ENCODE measurements around the gene ELF2. TPM values are rescaled to one million over a fixed set of nuclear protein-coding genes. Genes with fewer than 3 reads are reported as not detected.

ELF2 gene
- total and polyA plus RNA-seq, 2 donors (not counting 3 experiments of a cell fraction or from before 2014, with no cell fraction given) = 16.4 to 35.1 TPM

- ChIA-PET CTCF (interaction anchor here (1.3 to 1.6 kb wide), 2 partner anchors 25 to 143 kb away, joined by 3 to 6 read pairs; partner anchors contain the start of gene ELF2), POLR2A (no interaction called here)
- Histone ChIP-seq H2AFZ (ENCODE audit: low read depth, low read length) (no peak overlapping the region), H4K20me1 (replicated peaks; ENCODE audit: control insufficient read depth, extremely low read depth, insufficient read depth, low read length) (no peaks in the 10 kb centered on the region), H3K27me3 (ENCODE audit: control insufficient read depth in 2 of 2, insufficient read depth in 2 of 2, low read length in 2 of 2) (no peaks in the 10 kb centered on the region), H3K36me3 (ENCODE audit: control insufficient read depth in 2 of 2, extremely low read depth in 1 of 2, insufficient read depth in 2 of 2, low read length in 2 of 2) (no peaks in the 10 kb centered on the region), H3K4me3 (replicated peaks in 1 of 3; ENCODE audit: insufficient read depth in 1 of 3, low read depth in 1 of 3, low read length in 3 of 3) (no peak overlapping the region), H3K4me1 (ENCODE audit: control insufficient read depth, extremely low read depth, insufficient read depth, low read length) (no peaks in the 10 kb centered on the region), H3K27ac (ENCODE audit: insufficient read depth, low read depth, low read length) (no peak overlapping the region), H3K9ac (replicated peaks; ENCODE audit: extremely low read depth, insufficient read depth, low read length) (no peak overlapping the region), H3K9me1 (replicated peaks; ENCODE audit: control insufficient read depth, extremely low read depth, insufficient read depth, low read length) (no peaks in the 10 kb centered on the region), H3K4me2 (ENCODE audit: insufficient read depth, low read length) (no peak overlapping the region), H3K9me3 (replicated peaks; ENCODE audit: control insufficient read depth, insufficient read depth, low read length) (no peaks in the 10 kb centered on the region), H3K79me2 (ENCODE audit: control insufficient read depth, insufficient read depth, low read length) (no peaks in the 10 kb centered on the region)
- intact Hi-C loops (cut with micrococcal nuclease) = no loop called here
- dilution Hi-C loops (cut with MboI; ENCODE audit: extremely low pct_ligation_motif_present, low sequenced_read_pairs) = no loop called here
- no TSS peak for BruUV-seq (replicated peaks)
- FAIRE-seq (no peak), DNase-seq (ENCODE audit: low read depth, low spot score) (no peak)
- no peak for TF ChIP-seq POLR2AphosphoS5 (IDR thresholded peaks at IDR 0.05; ENCODE audit: insufficient read depth, low read depth, low read length)
- no peak for TF ChIP-seq POLR2A (IDR thresholded peaks at IDR 0.05; ENCODE audit: low read depth, low read length)
- no peak for TF ChIP-seq JUN (IDR thresholded peaks at IDR 0.05; ENCODE audit: borderline replicate concordance, insufficient read depth, insufficient read length, low read depth)
Measured at GRCh38 chr4:139152249-139152648, 24.8 kb downstream of the ELF2 start.

- POLR2A ChIA-PET = no interaction called here
- no peak for TF ChIP-seq GATA2 (IDR thresholded peaks at IDR 0.05; ENCODE audit: insufficient read depth, insufficient read length, low read depth, low read length)
- TF ChIP-seq POLR2AphosphoS5 (IDR thresholded peaks at IDR 0.05; ENCODE audit: insufficient read depth, low read depth, low read length) = no peak
- no peak for TF ChIP-seq FOS (IDR thresholded peaks at IDR 0.05; ENCODE audit: borderline replicate concordance, insufficient read depth, low read length)
- no peak for TF ChIP-seq MYC (IDR thresholded peaks at IDR 0.05; ENCODE audit: low read depth, low read length)
- no peak for TF ChIP-seq CTCF (IDR thresholded peaks at IDR 0.05; ENCODE audit: extremely low read depth in 1 of 2, insufficient read depth in 1 of 2, low read depth in 1 of 2, low read length in 2 of 2)
- TF ChIP-seq POLR2A (IDR thresholded peaks at IDR 0.05; ENCODE audit: low read depth, low read length) = no peak
- no peak for TF ChIP-seq JUN (IDR thresholded peaks at IDR 0.05; ENCODE audit: borderline replicate concordance, insufficient read depth, insufficient read length, low read depth)
- no peak for TF ChIP-seq MAX (IDR thresholded peaks at IDR 0.05; ENCODE audit: insufficient read depth, insufficient read length)
- no peak for TF ChIP-seq EZH2 (IDR thresholded peaks at IDR 0.05; ENCODE audit: borderline replicate concordance, low read depth, low read length, severe bottlenecking)
- FAIRE-seq (no peak), DNase-seq (ENCODE audit: low read depth, low spot score) (no peak)
- Histone ChIP-seq H3K4me1 (ENCODE audit: control insufficient read depth, extremely low read depth, insufficient read depth, low read length) (no peaks in the 10 kb centered on the region), H3K4me3 (replicated peaks in 1 of 3; ENCODE audit: insufficient read depth in 1 of 3, low read depth in 1 of 3, low read length in 3 of 3) (no peak overlapping the region), H2AFZ (ENCODE audit: low read depth, low read length) (no peak overlapping the region), H3K9ac (replicated peaks; ENCODE audit: extremely low read depth, insufficient read depth, low read length) (no peak overlapping the region), H3K4me2 (ENCODE audit: insufficient read depth, low read length) (no peak overlapping the region), H3K9me1 (replicated peaks; ENCODE audit: control insufficient read depth, extremely low read depth, insufficient read depth, low read length) (no peaks in the 10 kb centered on the region), H3K79me2 (ENCODE audit: control insufficient read depth, insufficient read depth, low read length) (no peaks in the 10 kb centered on the region), H3K9me3 (replicated peaks; ENCODE audit: control insufficient read depth, insufficient read depth, low read length) (no peaks in the 10 kb centered on the region), H4K20me1 (replicated peaks; ENCODE audit: control insufficient read depth, extremely low read depth, insufficient read depth, low read length) (no peaks in the 10 kb centered on the region), H3K27ac (ENCODE audit: insufficient read depth, low read depth, low read length) (no peak overlapping the region), H3K36me3 (ENCODE audit: control insufficient read depth in 2 of 2, extremely low read depth in 1 of 2, insufficient read depth in 2 of 2, low read length in 2 of 2) (no peaks in the 10 kb centered on the region), H3K27me3 (ENCODE audit: control insufficient read depth in 2 of 2, insufficient read depth in 2 of 2, low read length in 2 of 2) (no peaks in the 10 kb centered on the region)
- dilution Hi-C loops (cut with MboI; ENCODE audit: extremely low pct_ligation_motif_present, low sequenced_read_pairs) (no loop called here), intact Hi-C loops (cut with micrococcal nuclease) (no loop called here)
- no TSS peak for BruUV-seq (replicated peaks)
- CTCF ChIA-PET = no interaction called here
Measured at GRCh38 chr4:139146926-139147629, 29.9 kb downstream of the ELF2 start.
